Measurements from ENCODE around the gene PLEKHG4B. TPM values are rescaled to one million over a fixed set of nuclear protein-coding genes. Genes with fewer than 3 reads are reported as not detected.

Gene PLEKHG4B
- polyA plus RNA-seq, 1 experiment: 1.4 TPM

GRCh38 chr5:110270-110888 is 18.4 kb downstream of the PLEKHG4B start:
- no peak for TF ChIP-seq CTCF (IDR thresholded peaks at IDR 0.05; ENCODE audit: insufficient read depth, low read depth, low read length)
- ChIA-PET CTCF (no interaction called here), POLR2A (no interaction called here)
- H3K36me3 ChIP-seq (ENCODE audit: control insufficient read depth, insufficient read depth, low read length): no peaks in the 10 kb centered on the region
- H3K27me3 ChIP-seq (ENCODE audit: control insufficient read depth, insufficient read depth, low read length): peaks cover 7% of the 10 kb centered on the region; the same call in 1 of the 2 replicates
- DNase-seq (ENCODE audit: low read depth): no peak
- no peak overlapping the region for H3K4me3 ChIP-seq (ENCODE audit: low read depth, low read length)

- POLR2A ChIA-PET: no interaction called here
- TF ChIP-seq CTCF (IDR thresholded peaks at IDR 0.05; ENCODE audit: insufficient read depth, low read depth, low read length): no peak
- Histone ChIP-seq H3K27me3 (ENCODE audit: control insufficient read depth, insufficient read depth, low read length) (peaks cover 9% of the 10 kb centered on the region), H3K36me3 (ENCODE audit: control insufficient read depth, insufficient read depth, low read length) (no peaks in the 10 kb centered on the region), H3K4me3 (ENCODE audit: low read depth, low read length) (no peak overlapping the region)
- CTCF ChIA-PET: no interaction called here
- no peak for DNase-seq (ENCODE audit: low read depth)
These were observed 19.2 kb downstream of the PLEKHG4B start for GRCh38 chr5:111171-111570.

GRCh38 chr5:119486-120097 is 27.6 kb downstream of the PLEKHG4B start:
- TF ChIP-seq CTCF (IDR thresholded peaks at IDR 0.05; ENCODE audit: insufficient read depth, low read depth, low read length): no peak
- ChIA-PET POLR2A (no interaction called here), CTCF (no interaction called here)
- H3K4me3 ChIP-seq (ENCODE audit: low read depth, low read length): no peak overlapping the region
- H3K27me3 ChIP-seq (ENCODE audit: control insufficient read depth, insufficient read depth, low read length): peaks cover 1% of the 10 kb centered on the region; the same call in 1 of the 2 replicates
- no peak for DNase-seq (ENCODE audit: low read depth)
- no peaks in the 10 kb centered on the region for H3K36me3 ChIP-seq (ENCODE audit: control insufficient read depth, insufficient read depth, low read length)

GRCh38 chr5:121432-121831 is 29.5 kb downstream of the PLEKHG4B start:
- no peak overlapping the region for H3K4me3 ChIP-seq (ENCODE audit: low read depth, low read length)
- H3K36me3 ChIP-seq (ENCODE audit: control insufficient read depth, insufficient read depth, low read length): no peaks in the 10 kb centered on the region
- no peak for DNase-seq (ENCODE audit: low read depth)
- no peak for TF ChIP-seq CTCF (IDR thresholded peaks at IDR 0.05; ENCODE audit: insufficient read depth, low read depth, low read length)
- POLR2A ChIA-PET: no interaction called here
- H3K27me3 ChIP-seq (ENCODE audit: control insufficient read depth, insufficient read depth, low read length): no peaks in the 10 kb centered on the region
- CTCF ChIA-PET: no interaction called here

- Histone ChIP-seq H3K36me3 (ENCODE audit: control insufficient read depth, insufficient read depth, low read length) (no peaks in the 10 kb centered on the region), H3K27me3 (ENCODE audit: control insufficient read depth, insufficient read depth, low read length) (no peaks in the 10 kb centered on the region), H3K4me3 (ENCODE audit: low read depth, low read length) (no peak overlapping the region)
- no peak for DNase-seq (ENCODE audit: low read depth)
- no peak for TF ChIP-seq CTCF (IDR thresholded peaks at IDR 0.05; ENCODE audit: insufficient read depth, low read depth, low read length)
- POLR2A ChIA-PET: no interaction called here
- CTCF ChIA-PET: interaction anchor here (1.2 kb wide), 1 partner anchor 47 kb away, joined by 3 read pairs; no protein-coding TSS in a partner anchor
These were observed 33.8 kb downstream of the PLEKHG4B start for GRCh38 chr5:125815-126214.
